ENCODE results near the gene CDK17. TPM values are rescaled to one million over a fixed set of nuclear protein-coding genes. Genes with fewer than 3 reads are reported as not detected.

Gene CDK17
- total RNA-seq, result 10 to 100 TPM; 31.5 to 71.8 (median 42.5) TPM

DNA sequence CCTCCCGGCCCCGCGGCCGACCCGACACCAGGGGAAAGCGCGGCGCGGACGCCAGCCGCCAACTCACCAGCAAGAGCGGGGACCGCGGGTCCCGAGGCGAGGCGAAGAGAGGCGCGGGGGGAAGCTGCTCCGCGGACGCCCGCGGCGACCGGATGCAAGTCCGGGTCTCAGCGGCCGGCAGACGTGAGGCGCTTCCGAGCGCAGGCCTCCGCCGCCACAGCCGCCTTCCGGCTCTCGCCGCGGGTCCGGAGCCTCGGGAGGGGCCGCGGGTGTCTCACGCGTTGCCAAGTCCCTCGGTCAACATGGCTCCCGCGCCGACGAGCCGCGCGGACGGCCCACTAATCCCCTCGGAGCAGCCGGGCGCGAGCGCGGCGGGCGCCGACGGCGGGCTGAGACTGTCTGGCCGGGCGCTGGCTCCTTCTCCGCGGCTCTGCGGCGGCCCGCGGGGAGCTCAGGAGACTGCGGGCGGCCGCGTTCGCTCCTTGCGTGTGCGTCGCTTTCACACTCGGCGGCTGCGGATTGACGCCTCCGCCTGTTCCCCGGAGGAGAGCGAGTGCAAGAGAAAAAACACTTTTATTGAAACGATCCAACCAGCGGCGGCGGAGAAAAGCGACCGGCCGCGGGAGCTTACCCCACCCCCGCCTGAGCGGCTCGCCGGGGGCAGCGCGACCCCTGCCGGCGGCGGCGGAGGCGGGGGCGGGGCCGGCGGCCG is at the start of gene CDK17:
Gene CDK17 (minus strand): TSS at position 521 of the 712 bp plus-strand sequence. CDS start 65,603 bp downstream, outside the sequence.
- TF ChIP-seq, protein P1, sequence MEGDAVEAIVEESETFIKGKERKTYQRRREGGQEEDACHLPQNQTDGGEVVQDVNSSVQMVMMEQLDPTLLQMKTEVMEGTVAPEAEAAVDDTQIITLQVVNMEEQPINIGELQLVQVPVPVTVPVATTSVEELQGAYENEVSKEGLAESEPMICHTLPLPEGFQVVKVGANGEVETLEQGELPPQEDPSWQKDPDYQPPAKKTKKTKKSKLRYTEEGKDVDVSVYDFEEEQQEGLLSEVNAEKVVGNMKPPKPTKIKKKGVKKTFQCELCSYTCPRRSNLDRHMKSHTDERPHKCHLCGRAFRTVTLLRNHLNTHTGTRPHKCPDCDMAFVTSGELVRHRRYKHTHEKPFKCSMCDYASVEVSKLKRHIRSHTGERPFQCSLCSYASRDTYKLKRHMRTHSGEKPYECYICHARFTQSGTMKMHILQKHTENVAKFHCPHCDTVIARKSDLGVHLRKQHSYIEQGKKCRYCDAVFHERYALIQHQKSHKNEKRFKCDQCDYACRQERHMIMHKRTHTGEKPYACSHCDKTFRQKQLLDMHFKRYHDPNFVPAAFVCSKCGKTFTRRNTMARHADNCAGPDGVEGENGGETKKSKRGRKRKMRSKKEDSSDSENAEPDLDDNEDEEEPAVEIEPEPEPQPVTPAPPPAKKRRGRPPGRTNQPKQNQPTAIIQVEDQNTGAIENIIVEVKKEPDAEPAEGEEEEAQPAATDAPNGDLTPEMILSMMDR (IDR thresholded peaks at IDR 0.05), result peak; percentile 57 to 88 (median 66)
- no peak for TF ChIP-seq EP300 (IDR thresholded peaks at IDR 0.05)
- TF ChIP-seq POLR2AphosphoS5 (IDR thresholded peaks at IDR 0.05), result peak; percentile 37 to 81
- peak in 3 of 4 donors; percentile 52 to 88 (median 84) for TF ChIP-seq POLR2A (IDR thresholded peaks at IDR 0.05)
- WGBS, 2 donors, result 0% methylated on average over 14 of the region's 112 CpGs; no CpG with 5 or more reads in 1 of the 2 donors
- H3K27me3 ChIP-seq, result no peaks in the 10 kb centered on the region

DNA sequence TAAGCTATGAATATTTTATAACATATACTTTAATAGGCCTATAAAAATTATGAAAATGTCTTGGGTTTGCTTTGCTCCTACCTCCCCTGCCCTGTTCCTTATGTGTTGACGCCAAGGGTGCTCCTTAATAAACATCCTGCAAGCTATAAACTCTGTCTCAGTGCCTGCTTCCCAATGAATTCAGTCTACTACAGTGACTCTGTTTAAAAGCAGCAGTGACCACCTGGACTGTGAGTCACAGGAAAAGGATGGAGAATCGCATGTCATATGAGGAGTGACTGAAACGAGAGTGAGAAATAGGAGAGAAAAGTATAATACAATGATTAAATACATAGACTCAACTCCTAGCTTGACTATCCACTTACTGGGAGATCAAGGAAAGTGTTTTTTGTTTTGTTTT is 48.1 kb upstream of the CDK17 start:
- TF ChIP-seq POLR2A (IDR thresholded peaks at IDR 0.05) (no peak), POLR2AphosphoS5 (IDR thresholded peaks at IDR 0.05) (peak; percentile 46 to 56)
- ATAC-seq (ENCODE audit: low FRiP score in 2 of 2) (no peak), DNase-seq (no peak)
- WGBS, 2 donors, result 65 to 76% methylated on average over 3 of the region's 3 CpGs
- Histone ChIP-seq H3K27ac (peak overlapping the region in 2 of 4 donors; percentile 72 to 79), H3K27me3 (no peaks in the 10 kb centered on the region), H3K9me3 (no peaks in the 10 kb centered on the region), H3K36me3 (no peaks in the 10 kb centered on the region), H3K4me1 (peaks cover 2 to 20% (median 5%) of the 10 kb centered on the region in 4 donors), H3K4me3 (no peak overlapping the region)

More for the DNA sequence above, at the start of gene CDK17:
- H3K4me3 ChIP-seq, result peak within 1 kb of the TSS; percentile 74 to 92 (median 87)
- H3K4me1 ChIP-seq, result peaks cover 14 to 37% (median 23%) of the 10 kb centered on the region in 4 donors
- H3K27ac ChIP-seq, result peak within 1 kb of the TSS; percentile 97 to 100 (median 100)
- ATAC-seq (ENCODE audit: low FRiP score in 2 of 2) (peak; percentile 93 to 94), DNase-seq (peak; percentile 85 to 96)
- no peaks in the 10 kb centered on the region for H3K9me3 ChIP-seq
- H3K36me3 ChIP-seq, result no peaks in the 10 kb centered on the region

DNA sequence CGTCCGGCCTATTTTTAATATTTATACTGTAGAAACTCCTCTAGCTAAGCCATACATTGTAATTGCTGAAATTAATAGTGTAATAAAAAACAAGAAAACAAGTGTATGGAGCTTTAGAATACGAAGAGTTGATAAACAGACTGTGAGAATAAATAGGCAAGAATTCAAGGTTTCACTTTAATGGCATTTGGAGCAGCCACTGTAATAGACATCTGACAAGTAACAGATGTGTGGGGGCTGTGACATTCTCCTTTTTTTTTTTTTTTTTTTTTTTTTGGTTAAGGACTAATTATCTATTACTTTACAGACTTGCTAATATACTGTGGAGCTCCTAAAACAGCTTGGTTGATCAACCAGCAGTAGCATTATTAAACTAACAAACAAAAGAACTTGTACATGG is 47.0 kb upstream of the CDK17 start:
- TF ChIP-seq EP300 (IDR thresholded peaks at IDR 0.05) (no peak), POLR2AphosphoS5 (IDR thresholded peaks at IDR 0.05) (no peak), POLR2A (IDR thresholded peaks at IDR 0.05) (no peak)
- TF ChIP-seq, protein P1 (IDR thresholded peaks at IDR 0.05), result no peak
- Histone ChIP-seq H3K36me3 (no peaks in the 10 kb centered on the region), H3K4me1 (peaks cover 2 to 20% (median 5%) of the 10 kb centered on the region in 4 donors), H3K4me3 (no peak overlapping the region), H3K27me3 (no peaks in the 10 kb centered on the region), H3K9me3 (no peaks in the 10 kb centered on the region), H3K27ac (peak overlapping the region; percentile 55 to 79 (median 64))
- whole genome bisulfite sequencing, 2 donors, result 89 to 94% methylated on average over 3 of the region's 3 CpGs
- ATAC-seq (ENCODE audit: low FRiP score in 2 of 2), result no peak
- DNase-seq, result no peak

DNA sequence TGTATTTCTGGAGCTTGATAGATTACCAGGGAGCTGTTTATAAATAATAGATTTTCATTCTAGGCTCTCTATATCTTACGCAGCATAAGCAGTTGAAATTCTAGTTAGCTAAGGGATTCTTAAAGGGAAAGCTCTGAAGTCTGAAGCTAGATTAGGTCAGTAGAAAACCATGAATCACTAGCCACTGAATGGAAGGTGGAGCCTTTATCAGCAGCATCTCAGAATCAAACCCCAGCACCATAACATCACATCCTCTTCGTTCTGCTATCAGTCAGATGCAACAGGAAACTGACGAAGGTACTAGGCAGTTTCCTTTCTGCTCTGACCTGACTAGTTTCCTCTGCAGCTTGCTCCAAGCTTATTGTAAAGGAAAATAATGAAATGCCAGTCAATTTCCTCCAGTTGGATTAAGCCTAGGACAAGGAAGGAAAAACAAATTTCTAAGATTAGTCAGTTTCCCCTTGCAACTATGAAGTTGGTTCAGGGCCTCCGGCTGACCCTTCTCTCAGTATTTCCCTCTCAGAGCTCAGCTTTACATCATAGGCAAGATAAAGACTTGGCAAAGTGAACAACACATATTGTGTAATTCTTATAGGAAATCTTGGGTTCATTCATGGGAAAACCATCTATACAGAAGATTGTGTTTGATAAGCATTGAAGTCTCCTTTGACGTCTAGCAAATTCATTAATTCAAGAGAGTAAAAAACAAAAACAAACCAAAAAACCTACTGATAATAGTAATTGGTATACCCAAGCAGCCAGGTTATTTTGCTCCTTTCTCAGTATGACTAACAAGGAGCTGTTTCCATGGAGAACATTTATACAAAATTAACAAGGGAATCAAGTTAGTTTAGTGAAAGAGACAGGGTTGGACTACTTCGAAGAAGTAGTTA is 45.7 kb upstream of the CDK17 start:
- no peaks in the 10 kb centered on the region for H3K27me3 ChIP-seq
- no peaks in the 10 kb centered on the region for H3K9me3 ChIP-seq
- no peaks in the 10 kb centered on the region for H3K36me3 ChIP-seq
- peaks cover 2 to 20% (median 5%) of the 10 kb centered on the region in 4 donors for H3K4me1 ChIP-seq
- WGBS, 2 donors, result 31 to 44% methylated on average over 6 of the region's 6 CpGs
- DNase-seq, result no peak
- TF ChIP-seq EP300 (IDR thresholded peaks at IDR 0.05) (peak; percentile 52 to 97 (median 84)), POLR2A (IDR thresholded peaks at IDR 0.05) (peak in 2 of 4 donors; percentile 37 to 41), POLR2AphosphoS5 (IDR thresholded peaks at IDR 0.05) (peak; percentile 74 to 93)
- TF ChIP-seq, protein P1 (IDR thresholded peaks at IDR 0.05), result no peak
- peak overlapping the region; percentile 55 to 79 (median 68) for H3K27ac ChIP-seq
- H3K4me3 ChIP-seq, result no peak overlapping the region
- ATAC-seq (ENCODE audit: low FRiP score in 2 of 2), result peak; percentile 71 to 88

DNA sequence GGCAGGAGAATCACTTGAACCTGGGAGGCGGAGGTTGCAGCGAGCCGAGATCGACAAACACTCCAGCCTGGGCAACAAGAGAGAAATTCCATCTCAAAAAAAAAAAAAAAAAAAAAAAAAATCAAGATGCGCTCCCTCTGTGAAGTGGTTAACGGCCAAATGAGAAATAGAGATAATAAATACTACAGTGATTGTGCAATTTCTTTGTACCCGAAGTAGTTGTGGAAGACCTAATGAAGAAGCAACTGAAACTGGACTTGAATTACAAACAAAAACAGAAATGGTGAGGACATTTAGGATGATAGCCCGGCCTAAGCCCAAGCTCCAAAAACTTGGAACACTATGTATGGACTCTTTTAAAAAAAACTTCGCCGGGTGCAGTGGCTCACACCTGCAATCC is 44.2 kb upstream of the CDK17 start:
- Histone ChIP-seq H3K27ac (peak overlapping the region in 2 of 4 donors; percentile 72 to 79), H3K4me3 (no peak overlapping the region), H3K27me3 (no peaks in the 10 kb centered on the region), H3K36me3 (no peaks in the 10 kb centered on the region), H3K4me1 (peaks cover 2 to 20% (median 5%) of the 10 kb centered on the region in 4 donors), H3K9me3 (no peaks in the 10 kb centered on the region)
- ATAC-seq (ENCODE audit: low FRiP score in 2 of 2) (no peak), DNase-seq (no peak)
- WGBS, 2 donors, result 90 to 94% methylated on average over 10 of the region's 10 CpGs
- TF ChIP-seq, protein P1 (IDR thresholded peaks at IDR 0.05), result no peak
- no peak for TF ChIP-seq POLR2A (IDR thresholded peaks at IDR 0.05)
- no peak for TF ChIP-seq POLR2AphosphoS5 (IDR thresholded peaks at IDR 0.05)
- no peak for TF ChIP-seq EP300 (IDR thresholded peaks at IDR 0.05)
